Progenitor cell of endocrine pancreas (in vitro differentiated cells): Measurements from ENCODE around the gene RALGPS1. TPM values are rescaled to one million over a fixed set of nuclear protein-coding genes. Genes with fewer than 3 reads are reported as not detected.

Experiments
- DNase-seq: peaks from one replicate; pipeline ENCODE4 v3.0.0; 2021; ENCODE audit warnings: low spot score; ENCODE audit not compliant: unreplicated experiment
- H3K27ac Mint-ChIP-seq: 2 replicates; pipeline ENCODE4 v1.8.0; 2021; ENCODE audit warnings: mild to moderate bottlenecking, moderate library complexity, mixed read lengths
- H3K27me3 Mint-ChIP-seq: 2 replicates; pipeline ENCODE4 v1.8.0; 2021; ENCODE audit warnings: mixed read lengths
- H3K36me3 Mint-ChIP-seq: 2 replicates; pipeline ENCODE4 v1.8.0; 2022; ENCODE audit warnings: mixed read lengths; ENCODE audit not compliant: insufficient read depth
- H3K4me1 Mint-ChIP-seq: 2 replicates; pipeline ENCODE4 v1.8.0; 2021; ENCODE audit warnings: low read depth, mixed read lengths
- H3K4me3 Mint-ChIP-seq: 2 replicates; pipeline ENCODE4 v1.8.0; 2021; ENCODE audit warnings: low read depth, mild to moderate bottlenecking, moderate library complexity, mixed read lengths
- H3K9me3 Mint-ChIP-seq: 2 replicates; pipeline ENCODE4 v1.8.0; 2021; ENCODE audit warnings: low read depth, mixed read lengths
- CTCF ChIP-seq: fragments of 200-600 bp; sonication (generic); IDR thresholded peaks from one replicate; pipeline ENCODE4 v1.5.0; 2021; ENCODE audit warnings: antibody characterized with exemption, mild to moderate bottlenecking; ENCODE audit not compliant: unreplicated experiment
- total RNA-seq: library from RNA; stranded (reverse); gene quantifications from 2 replicates; pipeline ENCODE4 v1.2.1, GENCODE V29; 2021

RALGPS1 gene
- total RNA-seq, 1 donor from 2014 or later = 39.2 TPM

- no peaks in the 10 kb centered on the region for H3K36me3 Mint-ChIP-seq
- no peak for TF ChIP-seq CTCF
- no peak overlapping the region for H3K4me3 Mint-ChIP-seq
- H3K9me3 Mint-ChIP-seq = no peaks in the 10 kb centered on the region
- H3K27me3 Mint-ChIP-seq = peaks cover 21% of the 10 kb centered on the region
- H3K27ac Mint-ChIP-seq = no peak overlapping the region
- no peak for DNase-seq
- peaks cover 17% of the 10 kb centered on the region for H3K4me1 Mint-ChIP-seq
Measured at GRCh38 chr9:127137640-127138360, 223.2 kb downstream of the RALGPS1 start.

GRCh38 chr9:127138444-127138843, 223.9 kb downstream of the RALGPS1 start:
- Mint-ChIP-seq H3K4me1 (peaks cover 13% of the 10 kb centered on the region), H3K27me3 (peaks cover 19% of the 10 kb centered on the region), H3K27ac (no peak overlapping the region), H3K4me3 (no peak overlapping the region), H3K9me3 (no peaks in the 10 kb centered on the region), H3K36me3 (no peaks in the 10 kb centered on the region)
- no peak for DNase-seq
- TF ChIP-seq CTCF = no peak

GRCh38 chr9:127139071-127139731, 224.6 kb downstream of the RALGPS1 start:
- TF ChIP-seq CTCF = no peak
- Mint-ChIP-seq H3K36me3 (no peaks in the 10 kb centered on the region), H3K27ac (no peak overlapping the region), H3K4me1 (peaks cover 6% of the 10 kb centered on the region), H3K9me3 (no peaks in the 10 kb centered on the region), H3K27me3 (peaks cover 12% of the 10 kb centered on the region), H3K4me3 (no peak overlapping the region)
- no peak for DNase-seq

DNA sequence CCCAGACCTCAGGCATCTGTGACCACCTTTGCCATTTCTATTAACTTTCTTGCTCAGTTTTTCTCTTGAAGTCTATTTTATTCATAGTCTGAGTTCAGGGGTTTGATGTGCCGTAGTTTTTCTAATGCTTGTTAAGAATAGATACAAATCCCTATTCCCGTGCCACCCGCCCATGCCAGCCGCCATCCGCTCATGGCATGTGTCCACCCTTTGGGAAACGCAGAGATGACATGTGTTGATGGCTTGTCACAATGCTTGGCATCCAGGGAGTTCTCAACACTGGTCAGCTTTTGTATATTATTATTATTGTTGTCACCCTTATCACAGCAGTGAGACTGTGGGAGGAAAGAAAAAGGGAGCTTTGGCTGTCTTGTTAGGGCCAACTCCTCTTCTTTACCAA, 225.2 kb downstream of the RALGPS1 start:
- peaks cover 6% of the 10 kb centered on the region for H3K4me1 Mint-ChIP-seq
- no peaks in the 10 kb centered on the region for H3K36me3 Mint-ChIP-seq
- DNase-seq = no peak
- H3K27ac Mint-ChIP-seq = no peak overlapping the region
- no peaks in the 10 kb centered on the region for H3K9me3 Mint-ChIP-seq
- H3K27me3 Mint-ChIP-seq = peaks cover 7% of the 10 kb centered on the region
- no peak for TF ChIP-seq CTCF
- no peak overlapping the region for H3K4me3 Mint-ChIP-seq

GRCh38 chr9:127140181-127140580, 225.6 kb downstream of the RALGPS1 start:
- no peaks in the 10 kb centered on the region for H3K9me3 Mint-ChIP-seq
- no peak overlapping the region for H3K27ac Mint-ChIP-seq
- no peaks in the 10 kb centered on the region for H3K36me3 Mint-ChIP-seq
- H3K27me3 Mint-ChIP-seq = peaks cover 5% of the 10 kb centered on the region
- DNase-seq = no peak
- peaks cover 6% of the 10 kb centered on the region for H3K4me1 Mint-ChIP-seq
- TF ChIP-seq CTCF = no peak
- no peak overlapping the region for H3K4me3 Mint-ChIP-seq
